Activated B cell treated with CpG ODN at 0.5 μM for 24 hours (primary cell): ENCODE measurements around the gene ZNF346. TPM values are rescaled to one million over a fixed set of nuclear protein-coding genes. Genes with fewer than 3 reads are reported as not detected.
"Not testable (repeated sequence)": the region's sequence is repeated elsewhere in the genome, so short reads cannot be mapped to it uniquely, and the experiment has no call there.

Experiments
- ATAC-seq: fragments of 200-7000 bp; cut with Tn5 transposase; one replicate; pipeline ENCODE4 v1.10.0; 2021; ENCODE audit warnings: low read depth, mild to moderate bottlenecking, moderate library complexity
- CTCF ChIA-PET: fragments of 350-600 bp; sonication (Branson Sonifier 250); formaldehyde crosslinking; loops from one replicate; lab custom pipeline; 2021; ENCODE audit warnings: antibody characterized with exemption; lab: Charles Lee
- POLR2A ChIA-PET: fragments of 350-600 bp; sonication (Branson Sonifier 250); formaldehyde crosslinking; loops from one replicate; lab custom pipeline; 2021; ENCODE audit warnings: antibody characterized with exemption; lab: Charles Lee
- DNase-seq: peaks from one replicate; pipeline ENCODE4 v3.0.0; 2022
- H3K27ac Mint-ChIP-seq: one replicate; pipeline ENCODE4 v1.8.0; 2020; ENCODE audit warnings: mixed read lengths
- H3K27me3 Mint-ChIP-seq: one replicate; pipeline ENCODE4 v1.8.0; 2021; ENCODE audit warnings: mixed read lengths
- H3K36me3 Mint-ChIP-seq: one replicate; pipeline ENCODE4 v1.8.0; 2021; ENCODE audit warnings: low read depth, mixed read lengths
- H3K4me1 Mint-ChIP-seq: one replicate; pipeline ENCODE4 v1.8.0; 2021; ENCODE audit warnings: mixed read lengths
- H3K4me3 Mint-ChIP-seq: one replicate; pipeline ENCODE4 v1.8.0; 2020; ENCODE audit warnings: mild to moderate bottlenecking, mixed read lengths
- H3K9me3 Mint-ChIP-seq: one replicate; pipeline ENCODE4 v1.8.0; 2020; ENCODE audit warnings: mixed read lengths
- intact Hi-C: fragments of 100-400 bp; cut with micrococcal nuclease; formaldehyde crosslinking; loops from one replicate; pipeline ENCODE4 v1.15.1; 2024
- total RNA-seq: library from RNA; stranded (reverse); gene quantifications from 2 replicates; pipeline ENCODE4 v1.2.3, GENCODE V29; 2022
- TF ChIP-seq, protein P1 (sequence below): fragments of 200-600 bp; IDR thresholded peaks from one replicate; pipeline ENCODE4 v1.8.0; 2022; ENCODE audit warnings: antibody characterized with exemption, mild to moderate bottlenecking

The ZNF346 gene, protein sequence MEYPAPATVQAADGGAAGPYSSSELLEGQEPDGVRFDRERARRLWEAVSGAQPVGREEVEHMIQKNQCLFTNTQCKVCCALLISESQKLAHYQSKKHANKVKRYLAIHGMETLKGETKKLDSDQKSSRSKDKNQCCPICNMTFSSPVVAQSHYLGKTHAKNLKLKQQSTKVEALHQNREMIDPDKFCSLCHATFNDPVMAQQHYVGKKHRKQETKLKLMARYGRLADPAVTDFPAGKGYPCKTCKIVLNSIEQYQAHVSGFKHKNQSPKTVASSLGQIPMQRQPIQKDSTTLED
- 28.0 and 31.4 TPM in 2 replicates for total RNA-seq

DNA sequence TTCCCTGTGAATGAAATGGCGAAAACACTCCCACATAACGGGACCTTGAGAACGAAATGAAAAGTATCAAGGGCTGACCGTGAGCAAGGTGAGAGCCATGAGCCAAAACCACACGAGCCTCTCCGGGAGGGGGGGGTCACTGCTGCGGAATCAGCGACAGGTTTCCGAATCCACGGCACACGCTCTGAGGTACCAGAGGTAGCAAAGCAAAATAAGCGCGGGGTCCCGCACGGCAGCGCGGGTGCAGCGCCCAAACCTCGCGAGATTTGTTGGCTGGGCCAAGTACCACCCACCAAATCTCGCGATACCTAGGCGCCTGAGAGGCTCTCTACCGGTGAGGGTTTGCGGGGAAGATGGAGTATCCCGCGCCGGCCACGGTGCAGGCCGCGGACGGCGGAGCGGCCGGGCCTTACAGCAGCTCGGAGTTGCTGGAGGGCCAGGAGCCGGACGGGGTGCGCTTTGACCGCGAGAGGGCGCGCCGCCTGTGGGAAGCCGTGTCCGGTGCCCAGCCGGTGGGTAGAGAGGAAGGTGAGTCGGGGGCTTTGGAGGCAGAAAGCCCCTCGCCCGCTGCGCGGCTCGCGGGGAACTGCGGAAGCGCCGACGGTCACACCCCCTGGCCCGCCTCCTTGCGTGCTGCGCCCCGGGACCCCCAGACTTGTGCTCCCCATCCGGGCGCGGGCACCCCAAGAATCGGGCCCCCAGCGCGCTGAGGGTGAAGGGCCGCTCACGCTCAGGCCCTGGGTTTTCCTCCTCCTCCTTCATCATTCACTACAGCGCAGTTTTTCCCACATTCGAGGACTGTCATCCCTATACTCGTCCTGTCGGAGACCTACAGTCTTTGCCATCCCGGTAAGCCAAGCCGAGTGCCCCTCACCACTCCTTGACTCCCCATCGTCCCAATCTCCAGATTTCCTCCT, at the start of gene ZNF346:
Gene ZNF346 (plus strand): TSS at position 311 of the 917 bp plus-strand sequence. CDS start 43 bp downstream, at position 354.
- intact Hi-C loops, result loop anchor here (1.0 kb wide), 2 partner anchors 16 to 28 kb away; partner anchors contain the start of gene UIMC1
- H3K27ac Mint-ChIP-seq, result peak within 1 kb of the TSS; percentile 89
- ChIA-PET POLR2A (interaction anchor here (0.8 to 2.0 kb wide), 5 partner anchors 10 to 111 kb away, joined by 3 to 17 read pairs (median 4); partner anchors contain the start of genes NSD1 and UIMC1), CTCF (interaction anchor here (0.7 to 1.0 kb wide), 4 partner anchors 17 to 362 kb away, joined by 3 to 5 read pairs (median 3); no protein-coding TSS in a partner anchor)
- H3K36me3 Mint-ChIP-seq, result peaks cover 27% of the 10 kb centered on the region
- ATAC-seq (peak; percentile 99), DNase-seq (peak; percentile 80)
- H3K27me3 Mint-ChIP-seq, result no peaks in the 10 kb centered on the region
- TF ChIP-seq, protein P1, sequence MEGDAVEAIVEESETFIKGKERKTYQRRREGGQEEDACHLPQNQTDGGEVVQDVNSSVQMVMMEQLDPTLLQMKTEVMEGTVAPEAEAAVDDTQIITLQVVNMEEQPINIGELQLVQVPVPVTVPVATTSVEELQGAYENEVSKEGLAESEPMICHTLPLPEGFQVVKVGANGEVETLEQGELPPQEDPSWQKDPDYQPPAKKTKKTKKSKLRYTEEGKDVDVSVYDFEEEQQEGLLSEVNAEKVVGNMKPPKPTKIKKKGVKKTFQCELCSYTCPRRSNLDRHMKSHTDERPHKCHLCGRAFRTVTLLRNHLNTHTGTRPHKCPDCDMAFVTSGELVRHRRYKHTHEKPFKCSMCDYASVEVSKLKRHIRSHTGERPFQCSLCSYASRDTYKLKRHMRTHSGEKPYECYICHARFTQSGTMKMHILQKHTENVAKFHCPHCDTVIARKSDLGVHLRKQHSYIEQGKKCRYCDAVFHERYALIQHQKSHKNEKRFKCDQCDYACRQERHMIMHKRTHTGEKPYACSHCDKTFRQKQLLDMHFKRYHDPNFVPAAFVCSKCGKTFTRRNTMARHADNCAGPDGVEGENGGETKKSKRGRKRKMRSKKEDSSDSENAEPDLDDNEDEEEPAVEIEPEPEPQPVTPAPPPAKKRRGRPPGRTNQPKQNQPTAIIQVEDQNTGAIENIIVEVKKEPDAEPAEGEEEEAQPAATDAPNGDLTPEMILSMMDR, result no peak
- H3K4me1 Mint-ChIP-seq, result peaks cover 36% of the 10 kb centered on the region
- no peaks in the 10 kb centered on the region for H3K9me3 Mint-ChIP-seq
- H3K4me3 Mint-ChIP-seq, result peak within 1 kb of the TSS; percentile 95

DNA sequence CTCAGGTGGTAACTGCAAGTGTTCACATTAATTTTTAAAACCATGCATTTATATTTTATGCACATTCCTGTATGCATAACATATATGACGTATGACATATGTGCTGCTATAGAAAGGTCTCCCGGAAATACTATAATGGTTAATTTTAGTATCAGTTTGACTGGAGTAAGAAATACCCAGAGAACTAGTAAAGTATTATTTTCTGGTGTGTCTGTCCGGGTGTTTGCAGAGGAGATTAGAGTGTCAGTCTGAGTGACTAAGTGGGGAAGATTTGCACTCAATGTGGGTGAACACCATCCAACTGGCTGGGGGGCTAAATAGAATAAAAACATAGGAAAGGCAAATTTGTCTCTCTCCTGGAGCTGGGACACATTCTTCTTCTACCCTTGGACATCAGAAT, 42.8 kb upstream of the ZNF346 start:
- CTCF ChIA-PET, result no interaction called here
- POLR2A ChIA-PET, result interaction anchor here (1.7 kb wide), 1 partner anchor 26 kb away, joined by 4 read pairs; no protein-coding TSS in a partner anchor
- Mint-ChIP-seq H3K9me3 (no peaks in the 10 kb centered on the region), H3K27me3 (no peaks in the 10 kb centered on the region), H3K4me1 (peaks cover 10% of the 10 kb centered on the region), H3K36me3 (peaks cover 55% of the 10 kb centered on the region), H3K4me3 (no peak overlapping the region), H3K27ac (no peak overlapping the region)
- TF ChIP-seq, protein P1, result no peak
- no peak for DNase-seq
- ATAC-seq, result no peak
- intact Hi-C loops, result no loop called here

DNA sequence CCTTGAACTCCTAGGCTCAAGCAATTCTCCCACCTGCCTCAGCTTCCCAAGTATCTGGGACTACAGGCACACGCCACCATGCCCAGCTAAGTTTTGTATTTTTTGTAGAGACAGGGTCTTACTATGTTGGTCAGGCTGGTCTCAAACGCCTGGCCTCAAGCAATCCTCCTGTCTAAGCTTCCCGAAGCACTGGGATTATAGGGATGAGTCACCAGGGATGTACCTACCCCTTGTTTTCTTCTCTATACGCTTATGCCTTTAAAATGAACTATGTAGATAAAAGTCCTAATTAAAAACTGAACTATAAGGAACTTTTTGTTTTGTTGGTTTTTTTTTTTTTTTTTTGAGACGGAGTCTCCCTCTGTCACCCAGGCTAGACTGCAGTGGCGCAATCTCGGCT, 41.7 kb upstream of the ZNF346 start:
- H3K27me3 Mint-ChIP-seq, result no peaks in the 10 kb centered on the region
- ATAC-seq (no peak), DNase-seq (no peak)
- POLR2A ChIA-PET, result interaction anchor here (0.7 kb wide), 1 partner anchor 10 kb away, joined by 6 read pairs; no protein-coding TSS in a partner anchor
- H3K9me3 Mint-ChIP-seq, result no peaks in the 10 kb centered on the region
- no peak overlapping the region for H3K4me3 Mint-ChIP-seq
- peaks cover 45% of the 10 kb centered on the region for H3K36me3 Mint-ChIP-seq
- intact Hi-C loops, result no loop called here
- H3K4me1 Mint-ChIP-seq, result peaks cover 20% of the 10 kb centered on the region
- TF ChIP-seq, protein P1, result no peak
- CTCF ChIA-PET, result no interaction called here
- H3K27ac Mint-ChIP-seq, result no peak overlapping the region

DNA sequence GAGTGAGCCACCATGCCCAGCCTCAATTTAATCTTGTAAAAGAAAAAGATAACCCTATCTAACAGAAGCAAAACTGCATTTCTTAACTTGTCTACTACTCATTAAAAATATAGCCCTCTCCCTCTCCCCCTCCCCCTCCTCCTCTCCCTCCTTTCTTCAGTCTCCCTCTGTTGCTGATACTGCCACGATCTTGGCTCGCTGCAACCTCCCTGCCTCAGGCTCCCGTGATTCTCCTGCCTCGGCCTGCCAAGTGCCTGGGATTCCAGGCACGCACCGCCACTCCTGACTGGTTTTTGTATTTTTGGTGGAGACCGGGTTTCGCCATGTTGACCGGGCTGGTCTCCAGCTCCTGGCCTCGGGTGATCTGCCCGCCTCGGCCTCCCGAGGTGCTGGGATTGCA, 39.4 kb upstream of the ZNF346 start:
- Mint-ChIP-seq H3K27ac (peak overlapping the region; percentile 24), H3K36me3 (peaks cover 42% of the 10 kb centered on the region)
- CTCF ChIA-PET, result not testable (repeated sequence)

DNA sequence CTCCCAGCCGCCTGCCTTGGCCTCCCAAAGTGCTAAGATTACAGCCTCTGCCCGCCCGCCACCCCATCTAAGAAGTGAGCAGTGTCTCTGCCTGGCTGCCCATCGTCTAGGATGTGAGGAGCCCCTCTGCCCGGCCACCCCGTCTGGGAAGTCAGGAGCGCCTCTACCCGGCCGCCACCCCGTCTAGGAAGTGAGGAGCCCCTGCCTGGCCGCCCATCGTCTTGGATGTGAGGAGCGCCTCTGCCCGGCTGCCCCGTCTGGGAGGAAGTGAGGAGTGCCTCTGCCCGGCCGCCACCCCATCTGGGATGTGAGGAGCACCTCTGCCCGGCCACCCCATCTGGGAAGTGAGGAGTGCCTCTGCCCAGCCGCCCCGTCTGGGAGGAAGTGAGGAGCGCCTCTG, 38.9 kb upstream of the ZNF346 start:
- ATAC-seq, DNase-seq, H3K27ac Mint-ChIP-seq, CTCF ChIA-PET, H3K4me3 Mint-ChIP-seq, H3K9me3 Mint-ChIP-seq, intact Hi-C loops, H3K27me3 Mint-ChIP-seq, POLR2A ChIA-PET: not testable (repeated sequence)
- Mint-ChIP-seq H3K36me3 (peaks cover 43% of the 10 kb centered on the region), H3K4me1 (peaks cover 42% of the 10 kb centered on the region)

More for the DNA sequence above, 39.4 kb upstream of the ZNF346 start:
- DNase-seq, POLR2A ChIA-PET, H3K27me3 Mint-ChIP-seq, ATAC-seq, H3K4me3 Mint-ChIP-seq, H3K9me3 Mint-ChIP-seq, intact Hi-C loops: not testable (repeated sequence)
- peaks cover 37% of the 10 kb centered on the region for H3K4me1 Mint-ChIP-seq

DNA sequence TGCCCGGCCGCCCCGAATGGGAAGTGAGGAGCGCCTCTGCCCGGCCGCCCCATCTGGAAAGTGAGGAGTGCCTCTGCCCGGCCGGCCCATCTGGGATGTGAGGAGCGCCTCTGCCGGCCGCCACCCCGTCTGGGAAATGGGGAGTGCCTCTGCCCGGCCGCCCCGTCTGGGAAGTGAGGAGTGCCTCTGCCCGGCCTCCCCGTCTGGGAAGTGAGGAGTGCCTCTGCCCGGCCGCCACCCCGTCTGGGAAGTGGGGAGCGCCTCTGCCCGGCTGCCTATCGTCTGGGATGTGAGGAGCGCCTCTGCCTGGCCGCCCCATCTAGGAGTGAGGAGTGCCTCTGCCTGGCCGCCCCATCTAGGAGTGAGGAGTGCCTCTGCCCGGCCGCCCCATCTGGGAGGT, 38.3 kb upstream of the ZNF346 start:
- H3K4me3 Mint-ChIP-seq, POLR2A ChIA-PET, intact Hi-C loops, DNase-seq, H3K27me3 Mint-ChIP-seq, CTCF ChIA-PET, ATAC-seq, H3K9me3 Mint-ChIP-seq: not testable (repeated sequence)
- H3K27ac Mint-ChIP-seq, result peak overlapping the region; percentile 50
- H3K4me1 Mint-ChIP-seq, result peaks cover 47% of the 10 kb centered on the region
- H3K36me3 Mint-ChIP-seq, result peaks cover 38% of the 10 kb centered on the region
